Fibroblast of lung (primary cell): ENCODE results near the gene EFS. TPM values are rescaled to one million over a fixed set of nuclear protein-coding genes. Genes with fewer than 3 reads are reported as not detected.
A peak's percentile ranks its signal among the peaks of the same experiment; 100 is the strongest.

ENCODE experiments used
- DNase-seq, 2 donors: peaks; one replicate each; pipeline versions ENCODE4 v3.0.0 to v3.0.0-alpha.2; 2010; ENCODE audit warnings: low read depth in 2 of 2
- H2AFZ ChIP-seq: 2 replicates; pipeline ENCODE4 v1.5.1; 2012; ENCODE audit warnings: low read length, control low read depth, inconsistent platforms
- H3K27ac ChIP-seq: 2 replicates; pipeline ENCODE4 v1.5.1; 2011; ENCODE audit warnings: low read length, control low read depth; ENCODE audit not compliant: insufficient read depth
- H3K27me3 ChIP-seq: 2 replicates; pipeline ENCODE4 v1.5.1; 2011; ENCODE audit warnings: mild to moderate bottlenecking, low read length; ENCODE audit not compliant: control insufficient read depth, insufficient read depth
- H3K36me3 ChIP-seq: 2 replicates; pipeline ENCODE4 v1.5.1; 2011; ENCODE audit warnings: low read length; ENCODE audit not compliant: control insufficient read depth, insufficient read depth
- H3K4me1 ChIP-seq: 2 replicates; pipeline ENCODE4 v1.5.1; 2011; ENCODE audit warnings: low read length; ENCODE audit not compliant: control insufficient read depth, insufficient read depth; ENCODE audit errors: extremely low read depth
- H3K4me2 ChIP-seq: 2 replicates; pipeline ENCODE4 v1.5.1; 2011; ENCODE audit warnings: low read length, control low read depth; ENCODE audit not compliant: insufficient read depth; ENCODE audit errors: extremely low read depth
- H3K4me3 ChIP-seq, 4 experiments: fragments of 200-600 bp in 1 of 4; sonication (generic) in 1 of 4; replicated peaks in 1 of 4; 2 replicates each; pipeline ENCODE4 v1.5.1; 2011 to 2016; ENCODE audit warnings: low read length in 4 of 4, low read depth in 3 of 4, mild to moderate bottlenecking in 3 of 4, control low read depth in 2 of 4, inconsistent platforms in 1 of 4, mixed read lengths in 1 of 4; ENCODE audit not compliant: insufficient read depth in 1 of 4; ENCODE audit errors: control extremely low read depth in 1 of 4
- H3K79me2 ChIP-seq: 2 replicates; pipeline ENCODE4 v1.5.1; 2012; ENCODE audit warnings: mild to moderate bottlenecking, low read length, inconsistent platforms; ENCODE audit not compliant: control insufficient read depth, insufficient read depth
- H3K9ac ChIP-seq: 2 replicates; pipeline ENCODE4 v1.5.1; 2011; ENCODE audit warnings: mild to moderate bottlenecking, low read length, control low read depth; ENCODE audit not compliant: insufficient read depth
- H3K9me3 ChIP-seq: 2 replicates; pipeline ENCODE4 v1.5.1; 2012; ENCODE audit warnings: low read depth, low read length; ENCODE audit not compliant: control insufficient read depth, insufficient read depth
- H4K20me1 ChIP-seq: 2 replicates; pipeline ENCODE4 v1.5.1; 2011; ENCODE audit warnings: low read length; ENCODE audit not compliant: control insufficient read depth, insufficient read depth; ENCODE audit errors: extremely low read depth
- EZH2 ChIP-seq: IDR thresholded peaks from 2 replicates; pipeline ENCODE4 v1.5.1; 2012; ENCODE audit warnings: low read length, control low read depth, mild to moderate bottlenecking; ENCODE audit errors: missing control alignments
- polyA plus RNA-seq, 2 donors: library from polyadenylated mRNA; depleted of rRNA in 1 of 2; stranded (reverse) in 1 of 2; unstranded in 1 of 2; fragments of >200 nt; gene quantifications; 2 replicates each; pipeline ENCODE4 v1.2.1, GENCODE V29; 2011 to 2012; ENCODE audit warnings: missing spikeins in 1 of 2
- total RNA-seq: library from RNA; depleted of rRNA; stranded (reverse); fragments of >200 nt; gene quantifications from 2 replicates; pipeline ENCODE4 v1.2.1, GENCODE V29; 2014
- TF ChIP-seq, protein P1 (sequence below), 2 donors: IDR thresholded peaks in 1 of 2; conservative IDR thresholded peaks in 1 of 2; 1 replicate in 1 of 2; 2 replicates in 1 of 2; pipeline ENCODE4 v1.5.1; 2011 to 2012; ENCODE audit warnings: low read length in 2 of 2, control low read depth in 1 of 2, inconsistent platforms in 1 of 2, low read depth in 1 of 2, mild to moderate bottlenecking in 1 of 2

EFS gene
- total and polyA plus RNA-seq, 2 donors (not counting 1 experiment from before 2014, with no cell fraction given), result 2.3 to 12.2 TPM

DNA sequence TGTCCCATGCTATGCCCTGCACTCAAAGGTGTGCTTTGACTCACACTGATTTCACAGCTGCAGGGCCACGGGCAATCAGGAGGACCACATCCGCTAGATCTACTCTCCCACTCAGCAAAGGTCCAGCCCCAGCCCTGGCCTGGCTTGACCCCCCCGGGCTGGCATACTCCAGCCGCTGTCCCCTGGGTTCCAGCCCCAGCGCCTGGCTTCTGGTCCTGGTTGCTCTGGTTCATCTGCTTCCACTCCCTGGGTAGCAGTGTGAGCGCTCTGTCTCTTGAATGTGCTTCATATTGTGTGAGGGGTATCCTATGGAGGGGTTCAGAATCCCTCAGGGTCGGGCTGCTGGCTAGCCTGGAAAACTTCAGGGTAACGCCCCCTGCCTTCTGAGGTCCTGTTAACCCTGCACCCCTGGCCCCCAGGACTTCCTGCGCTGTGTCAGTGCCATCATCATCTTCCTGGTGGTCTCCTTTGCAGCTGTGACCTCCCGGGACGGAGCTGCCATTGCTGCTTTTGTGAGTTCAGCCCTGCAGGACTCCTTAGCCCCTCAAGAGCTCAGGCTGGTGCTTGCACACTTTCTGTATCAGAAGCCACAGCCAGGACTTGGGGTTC is 13.7 kb upstream of the EFS start:
- Histone ChIP-seq H3K9ac (no peak overlapping the region), H3K4me2 (no peak overlapping the region), H4K20me1 (no peaks in the 10 kb centered on the region), H3K27me3 (no peaks in the 10 kb centered on the region), H3K4me1 (no peaks in the 10 kb centered on the region), H3K27ac (no peak overlapping the region), H3K36me3 (no peaks in the 10 kb centered on the region), H3K4me3 (no peak overlapping the region), H3K79me2 (no peaks in the 10 kb centered on the region), H3K9me3 (no peaks in the 10 kb centered on the region), H2AFZ (no peak overlapping the region)
- no peak for DNase-seq
- TF ChIP-seq, protein P1, sequence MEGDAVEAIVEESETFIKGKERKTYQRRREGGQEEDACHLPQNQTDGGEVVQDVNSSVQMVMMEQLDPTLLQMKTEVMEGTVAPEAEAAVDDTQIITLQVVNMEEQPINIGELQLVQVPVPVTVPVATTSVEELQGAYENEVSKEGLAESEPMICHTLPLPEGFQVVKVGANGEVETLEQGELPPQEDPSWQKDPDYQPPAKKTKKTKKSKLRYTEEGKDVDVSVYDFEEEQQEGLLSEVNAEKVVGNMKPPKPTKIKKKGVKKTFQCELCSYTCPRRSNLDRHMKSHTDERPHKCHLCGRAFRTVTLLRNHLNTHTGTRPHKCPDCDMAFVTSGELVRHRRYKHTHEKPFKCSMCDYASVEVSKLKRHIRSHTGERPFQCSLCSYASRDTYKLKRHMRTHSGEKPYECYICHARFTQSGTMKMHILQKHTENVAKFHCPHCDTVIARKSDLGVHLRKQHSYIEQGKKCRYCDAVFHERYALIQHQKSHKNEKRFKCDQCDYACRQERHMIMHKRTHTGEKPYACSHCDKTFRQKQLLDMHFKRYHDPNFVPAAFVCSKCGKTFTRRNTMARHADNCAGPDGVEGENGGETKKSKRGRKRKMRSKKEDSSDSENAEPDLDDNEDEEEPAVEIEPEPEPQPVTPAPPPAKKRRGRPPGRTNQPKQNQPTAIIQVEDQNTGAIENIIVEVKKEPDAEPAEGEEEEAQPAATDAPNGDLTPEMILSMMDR (conservative IDR thresholded peaks at IDR 0.05 in 1 of 2, IDR thresholded peaks at IDR 0.05 in 1 of 2; ENCODE audit: low read depth in 1 of 2, low read length in 2 of 2), result no peak
- TF ChIP-seq EZH2, result no peak

DNA sequence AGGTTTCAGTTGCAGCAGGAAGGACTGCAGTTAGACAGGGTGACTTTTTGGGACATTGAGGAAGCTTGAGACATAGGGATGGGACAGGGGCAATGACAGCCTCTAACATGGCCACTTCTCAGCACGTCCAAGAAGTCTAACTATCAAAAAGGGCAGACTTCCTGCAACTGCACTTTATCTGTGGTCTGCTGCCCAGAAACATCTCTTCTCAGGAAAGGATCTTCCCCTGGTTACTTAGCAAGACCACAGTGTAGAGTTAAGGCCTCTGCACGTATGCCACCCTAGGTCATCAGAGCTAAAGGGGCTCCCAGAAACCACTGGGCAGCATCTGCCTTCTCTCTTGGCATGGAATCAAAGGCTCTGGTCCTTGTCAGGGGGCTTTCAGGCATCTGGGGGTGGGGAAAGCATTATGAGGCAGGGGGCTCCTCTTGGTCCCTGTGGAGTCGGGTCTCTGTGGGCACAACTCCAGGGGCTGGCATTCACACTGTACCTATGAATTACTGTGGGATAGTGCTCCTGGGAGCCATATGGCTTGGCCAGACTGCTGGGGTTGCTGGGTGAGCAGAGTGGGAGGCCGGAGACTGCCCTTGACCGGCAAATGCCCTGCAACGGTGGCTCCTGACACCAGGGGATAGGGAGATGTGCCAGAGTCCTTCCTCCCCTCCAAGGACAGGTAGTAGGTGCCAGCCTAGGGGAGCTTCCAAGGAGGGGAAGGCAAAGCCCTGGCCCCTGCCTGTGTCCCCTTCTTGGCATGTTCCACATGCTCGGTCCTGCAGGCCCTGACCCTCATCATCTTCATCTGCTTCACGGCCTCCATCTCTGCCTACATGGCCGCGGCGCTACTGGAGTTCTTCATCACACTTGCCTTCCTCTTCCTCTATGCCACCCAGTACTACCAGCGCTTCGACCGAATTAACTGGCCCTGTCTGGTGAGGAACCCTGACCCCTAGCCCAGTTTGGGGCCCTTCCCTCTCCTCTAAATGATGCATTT is 12.9 kb upstream of the EFS start:
- peak; percentile 13 for TF ChIP-seq EZH2
- TF ChIP-seq, protein P1 (conservative IDR thresholded peaks at IDR 0.05 in 1 of 2, IDR thresholded peaks at IDR 0.05 in 1 of 2; ENCODE audit: low read depth in 1 of 2, low read length in 2 of 2), result no peak
- H3K4me1 ChIP-seq, result no peaks in the 10 kb centered on the region
- no peaks in the 10 kb centered on the region for H4K20me1 ChIP-seq
- H3K4me3 ChIP-seq, result no peak overlapping the region
- H3K27ac ChIP-seq, result no peak overlapping the region
- H3K27me3 ChIP-seq, result peaks cover 3% of the 10 kb centered on the region
- no peak overlapping the region for H3K4me2 ChIP-seq
- H2AFZ ChIP-seq, result no peak overlapping the region
- DNase-seq, result no peak
- H3K36me3 ChIP-seq, result no peaks in the 10 kb centered on the region
- H3K9ac ChIP-seq, result no peak overlapping the region
- no peaks in the 10 kb centered on the region for H3K79me2 ChIP-seq
- no peaks in the 10 kb centered on the region for H3K9me3 ChIP-seq

DNA sequence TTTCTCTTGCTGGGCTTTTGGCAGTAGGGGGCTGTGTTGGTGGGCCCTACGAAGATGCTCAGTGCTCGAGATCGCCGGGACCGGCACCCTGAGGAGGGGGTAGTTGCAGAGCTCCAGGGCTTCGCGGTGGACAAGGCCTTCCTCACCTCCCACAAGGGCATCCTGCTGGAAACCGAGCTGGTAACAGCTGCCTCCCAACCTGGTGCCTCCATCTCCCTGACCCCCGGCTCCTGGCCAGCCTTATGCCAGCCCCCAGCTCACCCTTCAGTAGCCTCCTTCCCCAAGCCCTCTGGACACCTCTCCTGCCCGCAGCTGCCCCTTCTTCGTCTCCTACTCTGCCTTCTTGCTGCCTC is 12.2 kb upstream of the EFS start:
- Histone ChIP-seq H2AFZ (no peak overlapping the region), H3K27ac (no peak overlapping the region)

More for the DNA sequence above, 12.2 kb upstream of the EFS start:
- H4K20me1 ChIP-seq, result no peaks in the 10 kb centered on the region
- H3K9me3 ChIP-seq, result no peaks in the 10 kb centered on the region
- TF ChIP-seq, protein P1 (conservative IDR thresholded peaks at IDR 0.05 in 1 of 2, IDR thresholded peaks at IDR 0.05 in 1 of 2; ENCODE audit: low read depth in 1 of 2, low read length in 2 of 2), result no peak
- TF ChIP-seq EZH2, result peak; percentile 54
- H3K27me3 ChIP-seq, result peaks cover 3% of the 10 kb centered on the region
- no peaks in the 10 kb centered on the region for H3K4me1 ChIP-seq
- no peaks in the 10 kb centered on the region for H3K36me3 ChIP-seq
- no peak overlapping the region for H3K9ac ChIP-seq
- no peak overlapping the region for H3K4me3 ChIP-seq
- H3K79me2 ChIP-seq, result no peaks in the 10 kb centered on the region
- H3K4me2 ChIP-seq, result no peak overlapping the region
- no peak for DNase-seq
